ENCODE results near the gene RSAD2.

- no peak for TF ChIP-seq POLR2A (IDR thresholded peaks at IDR 0.05)
- TF ChIP-seq, protein P1, sequence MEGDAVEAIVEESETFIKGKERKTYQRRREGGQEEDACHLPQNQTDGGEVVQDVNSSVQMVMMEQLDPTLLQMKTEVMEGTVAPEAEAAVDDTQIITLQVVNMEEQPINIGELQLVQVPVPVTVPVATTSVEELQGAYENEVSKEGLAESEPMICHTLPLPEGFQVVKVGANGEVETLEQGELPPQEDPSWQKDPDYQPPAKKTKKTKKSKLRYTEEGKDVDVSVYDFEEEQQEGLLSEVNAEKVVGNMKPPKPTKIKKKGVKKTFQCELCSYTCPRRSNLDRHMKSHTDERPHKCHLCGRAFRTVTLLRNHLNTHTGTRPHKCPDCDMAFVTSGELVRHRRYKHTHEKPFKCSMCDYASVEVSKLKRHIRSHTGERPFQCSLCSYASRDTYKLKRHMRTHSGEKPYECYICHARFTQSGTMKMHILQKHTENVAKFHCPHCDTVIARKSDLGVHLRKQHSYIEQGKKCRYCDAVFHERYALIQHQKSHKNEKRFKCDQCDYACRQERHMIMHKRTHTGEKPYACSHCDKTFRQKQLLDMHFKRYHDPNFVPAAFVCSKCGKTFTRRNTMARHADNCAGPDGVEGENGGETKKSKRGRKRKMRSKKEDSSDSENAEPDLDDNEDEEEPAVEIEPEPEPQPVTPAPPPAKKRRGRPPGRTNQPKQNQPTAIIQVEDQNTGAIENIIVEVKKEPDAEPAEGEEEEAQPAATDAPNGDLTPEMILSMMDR (IDR thresholded peaks at IDR 0.05) = no peak
These were observed 31.0 kb upstream of the RSAD2 start for GRCh38 chr2:6846540-6846939.
